WTC11 (cell line): ENCODE measurements around the gene TOGARAM2.

Experiments
- ATF2 ChIP-seq: sonication (generic); formaldehyde crosslinking; IDR thresholded peaks from 2 replicates; pipeline ENCODE4 v1.8.1; 2022; ENCODE audit warnings: low read depth, missing genetic modification reagents, borderline replicate concordance
- NR3C1 ChIP-seq: sonication (generic); formaldehyde crosslinking; conservative IDR thresholded peaks from 2 replicates; pipeline ENCODE4 v1.8.1; 2023; ENCODE audit warnings: low read depth, mild to moderate bottlenecking, missing genetic modification reagents
- PRDM15 ChIP-seq: sonication (generic); formaldehyde crosslinking; IDR thresholded peaks from 2 replicates; pipeline ENCODE4 v1.8.0; 2022; ENCODE audit warnings: missing genetic modification reagents
- ZMAT4 ChIP-seq: fragments of 250-450 bp; sonication (Bioruptor Pico); IDR thresholded peaks from 2 replicates; pipeline ENCODE4 v1.9.0; 2021; ENCODE audit warnings: mild to moderate bottlenecking

- TF ChIP-seq PRDM15 (CRISPR knock-in tag) (no peak), NR3C1 (CRISPR knock-in tag) (no peak), ATF2 (no peak), ZMAT4 (CRISPR knock-in tag) (no peak)
Measured at GRCh38 chr2:29096969-29097368, 115.9 kb downstream of the TOGARAM2 start.
